Thyroid gland (tissue), 4 donors: Measurements from ENCODE around the gene NKX1-1.

Experiments used
- CTCF ChIP-seq, 6 experiments: fragments of 200-600 bp in 3 of 6; fragments of 450-650 bp in 3 of 6; sonication (generic) in 3 of 6; IDR thresholded peaks; one replicate each; pipeline ENCODE4 v1.5.1; 2016 to 2019; ENCODE audit warnings: antibody characterized with exemption in 6 of 6, mild to moderate bottlenecking in 2 of 6, inconsistent platforms in 1 of 6, moderate library complexity in 1 of 6
- POLR2A ChIP-seq, 2 donors: fragments of 450-650 bp; IDR thresholded peaks; one replicate each; pipeline ENCODE4 v1.6.1; 2017; ENCODE audit warnings: antibody characterized with exemption in 2 of 2, mild to moderate bottlenecking in 2 of 2, moderate library complexity in 1 of 2

DNA sequence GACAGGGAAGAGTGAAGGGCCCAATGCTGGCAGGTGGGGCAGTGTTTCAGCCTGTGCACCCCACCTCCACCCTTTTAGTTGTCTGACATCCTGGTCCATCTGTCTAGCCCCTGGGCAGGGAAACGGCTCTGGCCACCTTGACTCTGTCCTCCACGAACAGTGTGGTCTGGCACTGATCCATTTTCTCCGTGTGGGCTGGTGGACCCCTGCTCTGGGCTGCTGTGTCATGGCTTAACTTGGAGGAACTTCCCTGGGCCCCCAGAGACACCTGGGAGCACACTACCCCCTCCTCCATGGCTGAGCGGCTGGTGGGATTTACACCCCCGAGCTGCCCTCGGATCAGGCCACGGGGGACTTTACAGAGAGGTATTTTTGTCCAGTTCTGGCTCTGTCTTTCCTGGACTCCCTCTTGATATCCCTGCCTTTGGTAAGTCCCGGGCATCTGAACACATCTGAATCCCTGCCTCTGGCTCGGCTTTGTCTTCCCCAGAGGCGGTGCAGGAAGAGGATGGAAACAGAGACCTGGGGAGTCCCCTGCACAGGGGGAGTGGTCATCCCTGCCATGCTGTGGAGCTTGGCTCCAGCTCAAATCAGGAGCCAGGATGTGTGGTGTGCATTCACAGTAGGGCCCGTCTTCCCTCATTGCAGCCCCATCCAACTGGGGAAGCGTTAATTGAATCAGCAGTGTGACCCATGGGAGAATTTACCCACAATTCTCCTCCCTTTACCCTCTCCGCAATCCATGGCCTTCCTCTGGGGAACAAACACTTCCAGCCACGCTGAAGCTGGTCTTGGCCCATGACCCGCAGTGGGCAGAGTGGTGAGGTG, 6.3 kb upstream of the NKX1-1 start:
- no peak for TF ChIP-seq POLR2A (IDR thresholded peaks at IDR 0.05)
- no peak for TF ChIP-seq CTCF (IDR thresholded peaks at IDR 0.05)
